K562 (cell line): ENCODE measurements around the gene SREBF1. TPM values are rescaled to one million over a fixed set of nuclear protein-coding genes. Genes with fewer than 3 reads are reported as not detected.
A peak's percentile ranks its signal among the peaks of the same experiment; 100 is the strongest.

Experiments
- ATAC-seq: fragments of 200-7000 bp; cut with Tn5 transposase; 3 replicates; pipeline ENCODE4 v1.9.1; 2020; ENCODE audit warnings: moderate library complexity
- BruUV-seq: library from RNA; stranded (reverse); fragments of 400-500 nt; replicated peaks from 2 replicates; lab custom pipeline; 2021; lab: Mats Ljungman, UMichigan
- CTCF ChIA-PET: fragments of 300-600 bp; formaldehyde crosslinking; extraction: SDS; loops from one replicate; lab custom pipeline; 2021; ENCODE audit warnings: low intra/inter-chr PET ratio; lab: Yijun Ruan, JAX
- POLR2A ChIA-PET: fragments of 300-600, 350-650 bp; sonication (Branson Sonifier 250); formaldehyde crosslinking; extraction: SDS; loops from one replicate; lab custom pipeline; 2021; ENCODE audit warnings: antibody characterized with exemption, inconsistent platforms; lab: Yijun Ruan, JAX
- DNase-seq, 4 experiments: peaks; one replicate each; pipeline versions ENCODE4 v3.0.0 to v3.0.0-alpha.2; 2011 to 2018; ENCODE audit warnings: low spot score in 3 of 4, mixed read lengths in 3 of 4; ENCODE audit errors: extremely low read depth in 1 of 4
- FAIRE-seq: peaks from 2 replicates; lab custom pipeline; 2011; peaks lifted over from hg19 to GRCh38; lab: Jason Lieb, UNC
- H2AFZ ChIP-seq: 2 replicates; pipeline ENCODE4 v1.6.0; 2011; ENCODE audit warnings: low read depth, low read length, control low read depth, inconsistent platforms
- H3K27ac ChIP-seq: fragments of 200-600 bp; 3 replicates; pipeline ENCODE4 v1.8.0; 2011; ENCODE audit warnings: low read depth, mild to moderate bottlenecking, control low read depth, inconsistent platforms, low read length, moderate library complexity, mixed read lengths; ENCODE audit errors: extremely low read depth
- H3K27me3 ChIP-seq, 2 experiments: fragments of 300-600 bp in 1 of 2; 2 replicates in 1 of 2; 3 replicates in 1 of 2; pipeline versions ENCODE4 v1.6.0 to v1.8.0; 2011; ENCODE audit warnings: inconsistent platforms in 2 of 2, low read length in 2 of 2, mild to moderate bottlenecking in 1 of 2, mixed read lengths in 1 of 2, moderate library complexity in 1 of 2; ENCODE audit not compliant: control insufficient read depth in 2 of 2, insufficient read depth in 2 of 2
- H3K36me3 ChIP-seq: fragments of 300-600 bp; 3 replicates; pipeline ENCODE4 v1.8.0; 2011; ENCODE audit warnings: mild to moderate bottlenecking, low read length, inconsistent platforms; ENCODE audit not compliant: control insufficient read depth, insufficient read depth
- H3K4me1 ChIP-seq, 2 experiments: fragments of 200-600 bp in 1 of 2; replicated peaks in 1 of 2; 2 replicates in 1 of 2; 3 replicates in 1 of 2; pipeline versions ENCODE4 v1.5.1 to v1.8.0; 2011; ENCODE audit warnings: inconsistent platforms in 2 of 2, low read length in 2 of 2, mild to moderate bottlenecking in 1 of 2, mixed read lengths in 1 of 2, moderate library complexity in 1 of 2; ENCODE audit not compliant: control insufficient read depth in 2 of 2, insufficient read depth in 2 of 2
- H3K4me2 ChIP-seq: 2 replicates; pipeline ENCODE4 v1.6.1; 2011; ENCODE audit warnings: low read length, control low read depth, inconsistent platforms, mixed read lengths; ENCODE audit not compliant: insufficient read depth
- H3K4me3 ChIP-seq: fragments of 200-600 bp; sonication (generic), shearing (Covaris generic); 2 replicates; pipeline ENCODE4 v1.5.1; 2016; ENCODE audit warnings: control low read depth, inconsistent platforms
- H3K79me2 ChIP-seq: fragments of 200-600 bp; 3 replicates; pipeline ENCODE4 v1.8.0; 2011; ENCODE audit warnings: low read length, inconsistent platforms; ENCODE audit not compliant: control insufficient read depth, insufficient read depth
- H3K9ac ChIP-seq, 2 experiments: 2 replicates each; pipeline versions ENCODE4 v1.6.0 to v1.6.1; 2011; ENCODE audit warnings: low read depth in 2 of 2, low read length in 2 of 2, control low read depth in 1 of 2, inconsistent platforms in 1 of 2, mild to moderate bottlenecking in 1 of 2, mixed read lengths in 1 of 2; ENCODE audit not compliant: insufficient read depth in 1 of 2
- H3K9me1 ChIP-seq: one replicate; pipeline ENCODE4 v1.6.0; 2011; ENCODE audit warnings: inconsistent platforms, mild to moderate bottlenecking, low read length, moderate library complexity; ENCODE audit not compliant: control insufficient read depth, insufficient read depth
- H3K9me3 ChIP-seq: replicated peaks from 2 replicates; pipeline ENCODE4 v1.5.1; 2011; ENCODE audit warnings: low read depth, low read length, inconsistent platforms; ENCODE audit not compliant: control insufficient read depth, insufficient read depth
- H4K20me1 ChIP-seq: replicated peaks from 2 replicates; pipeline ENCODE4 v1.6.1; 2011; ENCODE audit warnings: low read length, inconsistent platforms, mixed read lengths; ENCODE audit not compliant: control insufficient read depth, insufficient read depth
- CBX2 ChIP-seq: fragments of 200-600 bp; sonication (generic); IDR thresholded peaks from one replicate; pipeline ENCODE4 v1.6.1; 2012; ENCODE audit warnings: mild to moderate bottlenecking, low read length, inconsistent platforms; ENCODE audit not compliant: insufficient read depth, poor library complexity, severe bottlenecking
- ESRRA ChIP-seq: fragments of 450-650 bp; IDR thresholded peaks from 2 replicates; pipeline ENCODE4 v1.6.1; 2014; ENCODE audit warnings: low read depth, mild to moderate bottlenecking, moderate library complexity, borderline replicate concordance
- PHF20 ChIP-seq: fragments of 450-650 bp; IDR thresholded peaks from 2 replicates; pipeline ENCODE4 v1.6.1; 2018; ENCODE audit not compliant: partially characterized antibody
- RUNX1 ChIP-seq: sonication (generic); IDR thresholded peaks from 2 replicates; pipeline ENCODE4 v1.6.1; 2016; ENCODE audit warnings: antibody characterized with exemption, low read depth
- U2AF1 ChIP-seq: fragments of 200-400 bp; formaldehyde crosslinking; optimal IDR thresholded peaks from 2 replicates; pipeline ENCODE3; 2017; ENCODE audit warnings: mild to moderate bottlenecking, low read depth, low read length, moderate library complexity
- ZNF592 ChIP-seq: fragments of 450-650 bp; IDR thresholded peaks from 2 replicates; pipeline ENCODE4 v1.6.1; 2017; ENCODE audit warnings: antibody characterized with exemption, mild to moderate bottlenecking
- ZNF785 ChIP-seq: fragments of 250-450 bp; sonication (Bioruptor Pico); IDR thresholded peaks from 2 replicates; pipeline ENCODE4 v1.4.0; 2020; ENCODE audit warnings: mild to moderate bottlenecking
- WGBS: fragments of 100-300 bp; shearing (Covaris generic); methylation state at CpG from one replicate; pipeline ENCODE4 v1.1.6; 2016; ENCODE audit warnings: low coverage, mixed read lengths; ENCODE audit not compliant: insufficient coverage; ENCODE audit errors: missing lambda C conversion rate; 5-methylcytosine and 5-hydroxymethylcytosine counted together
- in situ Hi-C: fragments of 300-500 bp; cut with MboI; formaldehyde crosslinking; loops from 4 replicates; pipeline ENCODE4 v1.15.0; 2018; ENCODE audit warnings: inconsistent platforms, mixed read lengths
- intact Hi-C: fragments of 100-400 bp; cut with micrococcal nuclease; formaldehyde crosslinking; loops from 2 replicates; pipeline ENCODE4 v1.14.2; 2022
- polyA plus RNA-seq, 8 experiments: library from polyadenylated mRNA; depleted of rRNA in 4 of 8; stranded (reverse) in 5 of 8; unstranded in 3 of 8; fragments of >200 nt; fragmentation: Nextera tagmentation in 2 of 8; fragmentation: Illumina TruSeq in 1 of 8; extraction: Ambion mirVana in 2 of 8; extraction: Trizol in 1 of 8; gene quantifications; 2 replicates each; pipeline versions ENCODE4 v1.2.1 to v1.2.3, GENCODE V29; 2011 to 2014; ENCODE audit warnings: inconsistent platforms in 1 of 8, missing spikeins in 1 of 8
- total RNA-seq, 7 experiments: library from RNA; depleted of rRNA in 6 of 7; stranded (reverse); fragments of >200 nt in 6 of 7; fragmentation: Illumina TruSeq in 2 of 7; extraction: Trizol in 2 of 7; gene quantifications; 2 replicates each; pipeline versions ENCODE4 v1.2.1 to v1.2.3, GENCODE V29; 2011 to 2021; ENCODE audit warnings: low replicate concordance in 1 of 7

Gene SREBF1
- total and polyA plus RNA-seq, 9 of the 15 experiments (the other 6 are each of a cell fraction or from before 2014, with no cell fraction given) = 1.6 to 169 (median 69.4) TPM

GRCh38 chr17:17843096-17843495 is 6.3 kb upstream of the SREBF1 start (continued):
- TF ChIP-seq CBX2 (no peak), PHF20 (no peak), U2AF1 (no peak), RUNX1 (no peak)

GRCh38 chr17:17842111-17842876 is 5.5 kb upstream of the SREBF1 start:
- intact Hi-C loops = no loop called here
- no peak for DNase-seq
- in situ Hi-C loops = no loop called here
- TF ChIP-seq ESRRA (no peak), ZNF785 (CRISPR knock-in tag) (no peak), ZNF592 (peak; percentile 33; the same call in 1 of the 2 replicates)
- peak overlapping the region; percentile 100 for H3K27ac ChIP-seq
- peaks cover 28% of the 10 kb centered on the region for H3K79me2 ChIP-seq
- 0 out of 2 replicates have a peak, but pooled peaks cover 3% of the 10 kb centered on the region for H4K20me1 ChIP-seq
- H3K4me3 ChIP-seq = no peak overlapping the region
- ChIA-PET POLR2A (interaction anchor here (0.6 to 2.8 kb wide), 10 partner anchors 10 to 252 kb away, joined by 3 to 10 read pairs (median 3); no protein-coding TSS in a partner anchor), CTCF (no interaction called here)
- H3K9me3 ChIP-seq = no peaks in the 10 kb centered on the region
- H3K4me1 ChIP-seq = peaks cover 41 to 82% of the 10 kb centered on the region in 2 experiments
- H3K27me3 ChIP-seq = no peaks in the 10 kb centered on the region
- BruUV-seq = no TSS peak
- no peaks in the 10 kb centered on the region for H3K9me1 ChIP-seq
- ATAC-seq = no peak
- H3K36me3 ChIP-seq = no peaks in the 10 kb centered on the region
- 0 out of 2 replicates have a peak overlapping the region, but pooled peaks have one; percentile 28 for H3K4me2 ChIP-seq
- peak overlapping the region; percentile 54; the same call in 1 of the 2 replicates for H2AFZ ChIP-seq
- FAIRE-seq = no peak
- H3K9ac ChIP-seq = peak overlapping the region; percentile 96 to 99; a peak in 3 of 4 replicates
- WGBS = 32% methylated on average over 4 of the region's 9 CpGs
